Loucy (cell line): ENCODE measurements around the gene TMTC2.

Source experiments
- H2AFZ ChIP-seq: fragments of 200-600 bp; sonication (generic); 2 replicates; pipeline ENCODE4 v1.6.0; 2016; ENCODE audit warnings: antibody characterized with exemption, mild to moderate bottlenecking, low read length, moderate library complexity
- H3F3A ChIP-seq: fragments of 200-600 bp; 2 replicates; pipeline ENCODE4 v1.6.0; 2016; ENCODE audit warnings: antibody characterized with exemption, low read depth, mild to moderate bottlenecking
- H3K27me3 ChIP-seq: fragments of 200-600 bp; sonication (generic); 2 replicates; pipeline ENCODE4 v1.6.1; 2014; ENCODE audit warnings: low read length, mild to moderate bottlenecking; ENCODE audit not compliant: insufficient read depth, poor library complexity, severe bottlenecking
- H3K36me3 ChIP-seq: fragments of 200-600 bp; sonication (generic); 2 replicates; pipeline ENCODE4 v1.6.1; 2016; ENCODE audit warnings: low read length; ENCODE audit not compliant: insufficient read depth
- H3K4me1 ChIP-seq: fragments of 200-600 bp; sonication (generic); 2 replicates; pipeline ENCODE4 v1.5.1; 2014; ENCODE audit warnings: low read length, mild to moderate bottlenecking; ENCODE audit not compliant: insufficient read depth, poor library complexity, severe bottlenecking
- H3K4me2 ChIP-seq: fragments of 200-600 bp; sonication (generic); 2 replicates; pipeline ENCODE4 v1.6.0; 2014; ENCODE audit warnings: antibody characterized with exemption, low read length, low read depth, mild to moderate bottlenecking; ENCODE audit not compliant: poor library complexity, severe bottlenecking
- H3K4me3 ChIP-seq: fragments of 200-600 bp; sonication (generic); 2 replicates; pipeline ENCODE4 v1.5.1; 2014; ENCODE audit warnings: low read length, mild to moderate bottlenecking, mixed read lengths; ENCODE audit not compliant: poor library complexity, severe bottlenecking
- H3K79me2 ChIP-seq: fragments of 200-600 bp; sonication (generic); 2 replicates; pipeline ENCODE4 v1.6.1; 2014; ENCODE audit warnings: low read length; ENCODE audit not compliant: insufficient read depth
- H3K9ac ChIP-seq: fragments of 200-600 bp; sonication (generic); 2 replicates; pipeline ENCODE4 v1.6.0; 2014; ENCODE audit warnings: mild to moderate bottlenecking, low read depth, low read length, moderate library complexity; ENCODE audit not compliant: poor library complexity, severe bottlenecking
- H3K9me2 ChIP-seq: fragments of 200-600 bp; sonication (generic); replicated peaks from 2 replicates; pipeline ENCODE4 v1.6.1; 2016; ENCODE audit warnings: low read depth, low read length, mixed read lengths
- H3K9me3 ChIP-seq: fragments of 200-600 bp; sonication (generic); 2 replicates; pipeline ENCODE4 v1.6.1; 2014; ENCODE audit warnings: mild to moderate bottlenecking, antibody characterized with exemption, low read length, low read depth; ENCODE audit not compliant: insufficient read depth
- H4K20me1 ChIP-seq: fragments of 200-600 bp; sonication (generic); 2 replicates; pipeline ENCODE4 v1.6.0; 2014; ENCODE audit warnings: antibody characterized with exemption, low read length, mild to moderate bottlenecking; ENCODE audit not compliant: insufficient read depth, poor library complexity, severe bottlenecking
- CTCF ChIP-seq: fragments of 200-600 bp; sonication (generic); conservative IDR thresholded peaks from 2 replicates; pipeline ENCODE4 v1.5.1; 2014; ENCODE audit warnings: mild to moderate bottlenecking, antibody characterized with exemption, low read length
- EZH2phosphoT487 ChIP-seq: fragments of 200-600 bp; IDR thresholded peaks from 2 replicates; pipeline ENCODE4 v1.6.1; 2018; ENCODE audit warnings: antibody characterized with exemption, mild to moderate bottlenecking, moderate library complexity, borderline replicate concordance

The TMTC2 gene

GRCh38 chr12:82694970-82695369 is 8.3 kb downstream of the TMTC2 start:
- Histone ChIP-seq H3K4me3 (no peak overlapping the region), H3K9me2 (no peaks in the 10 kb centered on the region), H3K79me2 (no peaks in the 10 kb centered on the region), H3K27me3 (no peaks in the 10 kb centered on the region), H3K4me1 (no peaks in the 10 kb centered on the region), H3K36me3 (no peaks in the 10 kb centered on the region), H2AFZ (no peak overlapping the region), H3F3A (no peaks in the 10 kb centered on the region), H3K4me2 (no peak overlapping the region), H4K20me1 (no peaks in the 10 kb centered on the region), H3K9ac (no peak overlapping the region), H3K9me3 (no peaks in the 10 kb centered on the region)
- no peak for TF ChIP-seq EZH2phosphoT487
- TF ChIP-seq CTCF = no peak

GRCh38 chr12:82695531-82695930 is 8.8 kb downstream of the TMTC2 start:
- Histone ChIP-seq H3K79me2 (no peaks in the 10 kb centered on the region), H4K20me1 (no peaks in the 10 kb centered on the region), H3K4me2 (no peak overlapping the region), H3K36me3 (no peaks in the 10 kb centered on the region), H3K9ac (no peak overlapping the region), H3K9me2 (no peaks in the 10 kb centered on the region), H3F3A (no peaks in the 10 kb centered on the region), H2AFZ (no peak overlapping the region), H3K9me3 (no peaks in the 10 kb centered on the region), H3K4me3 (no peak overlapping the region), H3K4me1 (no peaks in the 10 kb centered on the region), H3K27me3 (no peaks in the 10 kb centered on the region)
- no peak for TF ChIP-seq CTCF
- TF ChIP-seq EZH2phosphoT487 = no peak

GRCh38 chr12:82696543-82696942 is 9.8 kb downstream of the TMTC2 start:
- Histone ChIP-seq H3K36me3 (no peaks in the 10 kb centered on the region), H4K20me1 (no peaks in the 10 kb centered on the region), H3K9me2 (no peaks in the 10 kb centered on the region), H3K9me3 (no peaks in the 10 kb centered on the region), H3K79me2 (no peaks in the 10 kb centered on the region), H3K4me3 (no peak overlapping the region), H3K27me3 (no peaks in the 10 kb centered on the region), H2AFZ (no peak overlapping the region), H3F3A (no peaks in the 10 kb centered on the region), H3K9ac (no peak overlapping the region), H3K4me1 (no peaks in the 10 kb centered on the region), H3K4me2 (no peak overlapping the region)
- TF ChIP-seq CTCF (no peak), EZH2phosphoT487 (no peak)
